SK-N-SH treated with all-trans-retinoic acid at 6 μM for 48 hours (cell line): ENCODE results near the gene PCSK9.

Experiments
- ATAC-seq: fragments of 200-7000 bp; cut with Tn5 transposase; 3 replicates; pipeline ENCODE4 v1.9.1; 2020; ENCODE audit warnings: mild to moderate bottlenecking, moderate library complexity
- ARNTL ChIP-seq: fragments of 450-650 bp; formaldehyde crosslinking; IDR thresholded peaks from 2 replicates; pipeline ENCODE4 v1.5.0; 2020; ENCODE audit warnings: low read depth, mild to moderate bottlenecking, moderate library complexity, borderline replicate concordance
- BACH2 ChIP-seq: fragments of 250-450 bp; sonication (Bioruptor Pico); IDR thresholded peaks from 2 replicates; pipeline ENCODE4 v1.9.0; 2021; ENCODE audit warnings: mild to moderate bottlenecking, borderline replicate concordance
- CSDC2 ChIP-seq: fragments of 250-450 bp; sonication (Bioruptor Pico); IDR thresholded peaks from 2 replicates; pipeline ENCODE4 v1.5.0; 2020; ENCODE audit warnings: mild to moderate bottlenecking, moderate library complexity
- ESRRG ChIP-seq: fragments of 250-450 bp; sonication (Bioruptor Pico); IDR thresholded peaks from 2 replicates; pipeline ENCODE4 v1.6.1; 2021; ENCODE audit warnings: mild to moderate bottlenecking
- GLIS3 ChIP-seq: fragments of 250-450 bp; sonication (Bioruptor Pico); IDR thresholded peaks from 2 replicates; pipeline ENCODE4 v1.5.0; 2020; ENCODE audit warnings: mild to moderate bottlenecking, moderate library complexity
- ISL1 ChIP-seq: fragments of 250-450 bp; sonication (Bioruptor Pico); IDR thresholded peaks from 2 replicates; pipeline ENCODE4 v2.1.2; 2022; ENCODE audit warnings: mild to moderate bottlenecking, moderate library complexity
- OSR1 ChIP-seq: fragments of 250-450 bp; sonication (Bioruptor Pico); IDR thresholded peaks from 2 replicates; pipeline ENCODE4 v1.8.0; 2022; ENCODE audit warnings: moderate library complexity, mild to moderate bottlenecking, inconsistent platforms
- POU6F1 ChIP-seq: fragments of 250-450 bp; sonication (Bioruptor Pico); IDR thresholded peaks from 2 replicates; pipeline ENCODE4 v1.8.0; 2021; ENCODE audit warnings: low read depth, mild to moderate bottlenecking, moderate library complexity, borderline replicate concordance
- PPARA ChIP-seq: fragments of 250-450 bp; sonication (Bioruptor Pico); IDR thresholded peaks from 2 replicates; pipeline ENCODE4 v1.5.0; 2020; ENCODE audit warnings: mild to moderate bottlenecking, borderline replicate concordance
- RARB ChIP-seq: fragments of 250-450 bp; sonication (Bioruptor Pico); IDR thresholded peaks from 2 replicates; pipeline ENCODE4 v1.8.0; 2021; ENCODE audit warnings: mild to moderate bottlenecking, moderate library complexity
- SNAI2 ChIP-seq: fragments of 250-450 bp; sonication (Bioruptor Pico); IDR thresholded peaks from 2 replicates; pipeline ENCODE4 v1.5.0; 2020; ENCODE audit warnings: mild to moderate bottlenecking, moderate library complexity
- TCF4 ChIP-seq: fragments of 250-450 bp; sonication (Bioruptor Pico); IDR thresholded peaks from 2 replicates; pipeline ENCODE4 v1.8.0; 2021; ENCODE audit warnings: mild to moderate bottlenecking, moderate library complexity, borderline replicate concordance
- TOX ChIP-seq: fragments of 250-450 bp; sonication (Bioruptor Pico); IDR thresholded peaks from 2 replicates; pipeline ENCODE4 v1.8.0; 2021; ENCODE audit warnings: mild to moderate bottlenecking, moderate library complexity, borderline replicate concordance
- ZFP30 ChIP-seq: fragments of 450-650 bp; formaldehyde crosslinking; IDR thresholded peaks from 2 replicates; pipeline ENCODE4 v1.5.0; 2022; ENCODE audit warnings: mild to moderate bottlenecking, moderate library complexity
- ZNF565 ChIP-seq: fragments of 450-650 bp; formaldehyde crosslinking; conservative IDR thresholded peaks from 2 replicates; pipeline ENCODE4 v1.5.0; 2020; ENCODE audit warnings: low read depth, mild to moderate bottlenecking, moderate library complexity
- ZNF70 ChIP-seq: fragments of 450-650 bp; formaldehyde crosslinking; IDR thresholded peaks from 2 replicates; pipeline ENCODE4 v1.5.0; 2020; ENCODE audit warnings: mild to moderate bottlenecking, moderate library complexity
- ZNF8 ChIP-seq: fragments of 450-650 bp; formaldehyde crosslinking; IDR thresholded peaks from 2 replicates; pipeline ENCODE4 v1.5.0; 2020; ENCODE audit warnings: mild to moderate bottlenecking, moderate library complexity
- TF ChIP-seq, protein P1 (sequence below): fragments of 250-450 bp; sonication (Bioruptor Pico); IDR thresholded peaks from 2 replicates; pipeline ENCODE4 v1.8.0; 2020; ENCODE audit warnings: mild to moderate bottlenecking, moderate library complexity, borderline replicate concordance
- TF ChIP-seq, protein P2 (sequence below): fragments of 250-450 bp; sonication (Bioruptor Pico); IDR thresholded peaks from 2 replicates; pipeline ENCODE4 v1.5.0; 2020; ENCODE audit warnings: mild to moderate bottlenecking, moderate library complexity
- TF ChIP-seq, protein P3 (sequence below): fragments of 250-450 bp; sonication (Bioruptor Pico); IDR thresholded peaks from 2 replicates; pipeline ENCODE4 v1.5.1; 2021; ENCODE audit warnings: mild to moderate bottlenecking, moderate library complexity
- TF ChIP-seq, protein P4 (sequence below): fragments of 250-450 bp; sonication (Bioruptor Pico); IDR thresholded peaks from 2 replicates; pipeline ENCODE4 v1.5.1; 2020; ENCODE audit warnings: low read depth, mild to moderate bottlenecking, moderate library complexity

PCSK9 gene

DNA sequence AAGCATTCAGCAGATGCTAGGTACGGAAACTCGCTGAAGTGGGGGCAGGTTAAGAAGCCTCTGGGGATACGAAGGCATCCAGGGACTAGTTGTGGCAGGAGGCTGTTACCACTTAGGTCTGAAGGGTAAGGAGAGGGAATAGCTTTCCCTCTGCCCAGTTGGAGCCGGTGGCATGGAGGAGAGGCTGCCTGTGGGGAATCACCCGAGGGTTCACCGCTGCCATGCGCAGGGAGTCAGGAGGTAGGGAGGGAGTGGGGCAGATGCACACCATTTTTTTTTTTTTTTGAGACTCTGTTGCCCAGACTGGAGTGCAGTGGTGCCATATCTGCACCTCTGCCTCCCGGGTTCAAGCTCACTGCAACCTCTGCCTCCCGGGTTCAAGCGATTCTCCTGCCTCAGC lies 6.1 kb downstream of the PCSK9 start (continued):
- TF ChIP-seq, protein P1, sequence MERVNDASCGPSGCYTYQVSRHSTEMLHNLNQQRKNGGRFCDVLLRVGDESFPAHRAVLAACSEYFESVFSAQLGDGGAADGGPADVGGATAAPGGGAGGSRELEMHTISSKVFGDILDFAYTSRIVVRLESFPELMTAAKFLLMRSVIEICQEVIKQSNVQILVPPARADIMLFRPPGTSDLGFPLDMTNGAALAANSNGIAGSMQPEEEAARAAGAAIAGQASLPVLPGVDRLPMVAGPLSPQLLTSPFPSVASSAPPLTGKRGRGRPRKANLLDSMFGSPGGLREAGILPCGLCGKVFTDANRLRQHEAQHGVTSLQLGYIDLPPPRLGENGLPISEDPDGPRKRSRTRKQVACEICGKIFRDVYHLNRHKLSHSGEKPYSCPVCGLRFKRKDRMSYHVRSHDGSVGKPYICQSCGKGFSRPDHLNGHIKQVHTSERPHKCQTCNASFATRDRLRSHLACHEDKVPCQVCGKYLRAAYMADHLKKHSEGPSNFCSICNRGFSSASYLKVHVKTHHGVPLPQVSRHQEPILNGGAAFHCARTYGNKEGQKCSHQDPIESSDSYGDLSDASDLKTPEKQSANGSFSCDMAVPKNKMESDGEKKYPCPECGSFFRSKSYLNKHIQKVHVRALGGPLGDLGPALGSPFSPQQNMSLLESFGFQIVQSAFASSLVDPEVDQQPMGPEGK (CRISPR knock-in tag) = no peak
- TF ChIP-seq ARNTL (CRISPR knock-in tag) (no peak), SNAI2 (CRISPR knock-in tag) (no peak), CSDC2 (no peak), TOX (CRISPR knock-in tag) (no peak), ZNF8 (no peak), TCF4 (CRISPR knock-in tag) (no peak), ISL1 (CRISPR knock-in tag) (no peak), PPARA (CRISPR knock-in tag) (no peak)
- TF ChIP-seq, protein P2, sequence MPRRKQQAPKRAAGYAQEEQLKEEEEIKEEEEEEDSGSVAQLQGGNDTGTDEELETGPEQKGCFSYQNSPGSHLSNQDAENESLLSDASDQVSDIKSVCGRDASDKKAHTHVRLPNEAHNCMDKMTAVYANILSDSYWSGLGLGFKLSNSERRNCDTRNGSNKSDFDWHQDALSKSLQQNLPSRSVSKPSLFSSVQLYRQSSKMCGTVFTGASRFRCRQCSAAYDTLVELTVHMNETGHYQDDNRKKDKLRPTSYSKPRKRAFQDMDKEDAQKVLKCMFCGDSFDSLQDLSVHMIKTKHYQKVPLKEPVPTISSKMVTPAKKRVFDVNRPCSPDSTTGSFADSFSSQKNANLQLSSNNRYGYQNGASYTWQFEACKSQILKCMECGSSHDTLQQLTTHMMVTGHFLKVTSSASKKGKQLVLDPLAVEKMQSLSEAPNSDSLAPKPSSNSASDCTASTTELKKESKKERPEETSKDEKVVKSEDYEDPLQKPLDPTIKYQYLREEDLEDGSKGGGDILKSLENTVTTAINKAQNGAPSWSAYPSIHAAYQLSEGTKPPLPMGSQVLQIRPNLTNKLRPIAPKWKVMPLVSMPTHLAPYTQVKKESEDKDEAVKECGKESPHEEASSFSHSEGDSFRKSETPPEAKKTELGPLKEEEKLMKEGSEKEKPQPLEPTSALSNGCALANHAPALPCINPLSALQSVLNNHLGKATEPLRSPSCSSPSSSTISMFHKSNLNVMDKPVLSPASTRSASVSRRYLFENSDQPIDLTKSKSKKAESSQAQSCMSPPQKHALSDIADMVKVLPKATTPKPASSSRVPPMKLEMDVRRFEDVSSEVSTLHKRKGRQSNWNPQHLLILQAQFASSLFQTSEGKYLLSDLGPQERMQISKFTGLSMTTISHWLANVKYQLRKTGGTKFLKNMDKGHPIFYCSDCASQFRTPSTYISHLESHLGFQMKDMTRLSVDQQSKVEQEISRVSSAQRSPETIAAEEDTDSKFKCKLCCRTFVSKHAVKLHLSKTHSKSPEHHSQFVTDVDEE (CRISPR knock-in tag) = no peak

DNA sequence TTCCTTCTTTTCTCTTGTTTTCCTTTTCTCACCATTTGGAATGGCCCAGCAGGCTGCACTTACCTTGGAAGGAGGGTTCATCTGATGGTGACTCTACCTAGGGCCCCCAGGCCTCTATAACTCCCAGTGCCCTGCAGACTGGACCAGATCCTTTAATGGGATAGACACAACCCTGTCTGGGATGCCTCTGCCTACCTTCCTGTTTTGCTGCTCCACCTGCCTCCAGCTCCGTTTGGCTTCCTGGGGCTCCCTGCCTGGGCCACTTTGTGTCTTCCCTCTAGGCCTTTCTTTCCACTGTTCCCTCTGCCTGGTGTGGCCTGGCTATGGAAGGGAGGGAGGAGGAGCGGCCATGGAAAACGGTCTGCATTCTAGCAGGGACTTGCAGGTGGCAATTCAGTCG lies 7.5 kb downstream of the PCSK9 start:
- TF ChIP-seq GLIS3 (CRISPR knock-in tag) (no peak), TOX (CRISPR knock-in tag) (no peak), BACH2 (CRISPR knock-in tag) (no peak), ZNF70 (no peak), PPARA (CRISPR knock-in tag) (no peak), ZNF8 (no peak), OSR1 (CRISPR knock-in tag) (no peak)
- TF ChIP-seq, protein P2 (CRISPR knock-in tag) = no peak
- TF ChIP-seq, protein P3, sequence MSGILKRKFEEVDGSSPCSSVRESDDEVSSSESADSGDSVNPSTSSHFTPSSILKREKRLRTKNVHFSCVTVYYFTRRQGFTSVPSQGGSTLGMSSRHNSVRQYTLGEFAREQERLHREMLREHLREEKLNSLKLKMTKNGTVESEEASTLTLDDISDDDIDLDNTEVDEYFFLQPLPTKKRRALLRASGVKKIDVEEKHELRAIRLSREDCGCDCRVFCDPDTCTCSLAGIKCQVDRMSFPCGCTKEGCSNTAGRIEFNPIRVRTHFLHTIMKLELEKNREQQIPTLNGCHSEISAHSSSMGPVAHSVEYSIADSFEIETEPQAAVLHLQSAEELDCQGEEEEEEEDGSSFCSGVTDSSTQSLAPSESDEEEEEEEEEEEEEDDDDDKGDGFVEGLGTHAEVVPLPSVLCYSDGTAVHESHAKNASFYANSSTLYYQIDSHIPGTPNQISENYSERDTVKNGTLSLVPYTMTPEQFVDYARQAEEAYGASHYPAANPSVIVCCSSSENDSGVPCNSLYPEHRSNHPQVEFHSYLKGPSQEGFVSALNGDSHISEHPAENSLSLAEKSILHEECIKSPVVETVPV (CRISPR knock-in tag) = no peak
- TF ChIP-seq, protein P4, sequence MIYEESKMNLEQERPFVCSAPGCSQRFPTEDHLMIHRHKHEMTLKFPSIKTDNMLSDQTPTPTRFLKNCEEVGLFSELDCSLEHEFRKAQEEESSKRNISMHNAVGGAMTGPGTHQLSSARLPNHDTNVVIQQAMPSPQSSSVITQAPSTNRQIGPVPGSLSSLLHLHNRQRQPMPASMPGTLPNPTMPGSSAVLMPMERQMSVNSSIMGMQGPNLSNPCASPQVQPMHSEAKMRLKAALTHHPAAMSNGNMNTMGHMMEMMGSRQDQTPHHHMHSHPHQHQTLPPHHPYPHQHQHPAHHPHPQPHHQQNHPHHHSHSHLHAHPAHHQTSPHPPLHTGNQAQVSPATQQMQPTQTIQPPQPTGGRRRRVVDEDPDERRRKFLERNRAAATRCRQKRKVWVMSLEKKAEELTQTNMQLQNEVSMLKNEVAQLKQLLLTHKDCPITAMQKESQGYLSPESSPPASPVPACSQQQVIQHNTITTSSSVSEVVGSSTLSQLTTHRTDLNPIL (CRISPR knock-in tag) = no peak

GRCh38 chr1:55047611-55048010 lies 8.3 kb downstream of the PCSK9 start:
- TF ChIP-seq, protein P4 (CRISPR knock-in tag) = no peak
- TF ChIP-seq TCF4 (CRISPR knock-in tag) (no peak), PPARA (CRISPR knock-in tag) (no peak), CSDC2 (no peak), ZNF70 (no peak), ESRRG (CRISPR knock-in tag) (no peak), POU6F1 (CRISPR knock-in tag) (no peak), ZNF8 (no peak), ISL1 (CRISPR knock-in tag) (no peak), BACH2 (CRISPR knock-in tag) (no peak), ZNF565 (CRISPR knock-in tag) (no peak), ARNTL (CRISPR knock-in tag) (no peak), ZFP30 (CRISPR knock-in tag) (no peak), RARB (CRISPR knock-in tag) (no peak), GLIS3 (CRISPR knock-in tag) (no peak)
- TF ChIP-seq, protein P1 (CRISPR knock-in tag) = no peak
- ATAC-seq = no peak

More for the DNA sequence above, 7.5 kb downstream of the PCSK9 start:
- ATAC-seq = no peak
